ENCODE results near the gene MON2. TPM values are rescaled to one million over a fixed set of nuclear protein-coding genes. Genes with fewer than 3 reads are reported as not detected.
"Not testable (repeated sequence)": the region's sequence is repeated elsewhere in the genome, so short reads cannot be mapped to it uniquely, and the experiment has no call there.

The MON2 gene
- total RNA-seq, 1 experiment from 2014 or later: 24.6 TPM

GRCh38 chr12:62463252-62463651, 3.4 kb upstream of the MON2 start:
- H3K4me1 ChIP-seq; H3K4me3 ChIP-seq; H3K9me3 ChIP-seq (replicated peaks); H3K36me3 ChIP-seq; H3K27me3 ChIP-seq; DNase-seq; H3K27ac ChIP-seq: not testable (repeated sequence)

- Histone ChIP-seq H3K4me3 (peak overlapping the region; percentile 92), H3K36me3 (peaks cover 3% of the 10 kb centered on the region; the same call in 1 of the 2 replicates), H3K4me1 (no peaks in the 10 kb centered on the region), H3K27me3 (no peaks in the 10 kb centered on the region), H3K9me3 (replicated peaks) (no peaks in the 10 kb centered on the region), H3K27ac (peak overlapping the region; percentile 61)
- peak; percentile 40 to 60 for DNase-seq
These were observed 520 bp upstream of the MON2 start for GRCh38 chr12:62466018-62466593.

DNA sequence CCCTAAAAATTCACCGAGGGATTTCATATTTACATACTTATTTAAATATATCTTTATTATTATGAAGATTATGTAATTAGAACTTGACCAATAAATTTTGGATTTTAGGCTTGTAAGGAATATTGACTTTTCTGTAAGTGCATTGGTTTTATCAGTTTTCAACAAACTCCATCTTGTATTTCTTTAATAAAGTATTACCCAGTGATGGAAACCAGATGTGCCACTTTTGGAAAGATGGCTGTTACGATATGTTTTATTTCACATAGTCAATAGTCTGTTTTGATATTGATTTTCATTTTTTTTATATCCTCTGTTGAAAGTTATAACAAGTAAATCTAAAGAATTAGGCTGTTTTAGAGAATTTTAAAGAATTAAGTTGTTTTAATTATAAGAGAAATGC, 1.8 kb downstream of the MON2 start:
- H3K4me1 ChIP-seq: no peaks in the 10 kb centered on the region
- peaks cover 3% of the 10 kb centered on the region; the same call in 1 of the 2 replicates for H3K36me3 ChIP-seq
- DNase-seq: no peak
- H3K27me3 ChIP-seq: no peaks in the 10 kb centered on the region
- H3K9me3 ChIP-seq (replicated peaks): no peaks in the 10 kb centered on the region
- no peak overlapping the region for H3K27ac ChIP-seq
- H3K4me3 ChIP-seq: no peak overlapping the region

DNA sequence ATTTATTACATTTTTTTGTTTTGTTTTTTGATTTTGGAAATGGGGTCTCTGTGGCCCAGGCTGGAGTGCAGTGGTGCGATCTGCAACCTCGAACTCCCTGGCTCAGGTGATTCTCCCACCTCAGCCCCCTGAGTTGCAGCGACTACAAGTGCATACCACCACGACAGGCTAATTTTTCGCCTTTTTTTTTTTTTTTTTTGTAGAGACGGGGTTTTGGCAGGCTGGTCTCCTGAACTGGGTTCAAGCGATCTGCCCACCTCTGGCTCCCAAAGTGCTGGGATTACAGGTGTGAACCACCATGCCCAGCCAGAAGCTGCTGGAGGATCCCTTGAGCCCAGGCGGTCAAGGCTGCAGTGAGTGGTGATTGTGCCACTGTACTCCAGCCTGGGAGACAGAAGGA, 2.3 kb downstream of the MON2 start:
- no peaks in the 10 kb centered on the region for H3K4me1 ChIP-seq
- H3K27me3 ChIP-seq: no peaks in the 10 kb centered on the region
- DNase-seq: no peak
- no peak overlapping the region for H3K27ac ChIP-seq
- peaks cover 3% of the 10 kb centered on the region; the same call in 1 of the 2 replicates for H3K36me3 ChIP-seq
- H3K9me3 ChIP-seq (replicated peaks): no peaks in the 10 kb centered on the region
- H3K4me3 ChIP-seq: no peak overlapping the region

GRCh38 chr12:62469704-62470103, 3.1 kb downstream of the MON2 start:
- Histone ChIP-seq H3K4me3 (no peak overlapping the region), H3K27ac (no peak overlapping the region), H3K27me3 (no peaks in the 10 kb centered on the region), H3K4me1 (no peaks in the 10 kb centered on the region), H3K36me3 (peaks cover 3% of the 10 kb centered on the region; the same call in 1 of the 2 replicates), H3K9me3 (replicated peaks) (no peaks in the 10 kb centered on the region)
- no peak for DNase-seq

GRCh38 chr12:62471734-62472133, 5.1 kb downstream of the MON2 start:
- H3K9me3 ChIP-seq (replicated peaks): no peaks in the 10 kb centered on the region
- H3K4me3 ChIP-seq: no peak overlapping the region
- no peak for DNase-seq
- no peaks in the 10 kb centered on the region for H3K27me3 ChIP-seq
- H3K36me3 ChIP-seq: peaks cover 3% of the 10 kb centered on the region; the same call in 1 of the 2 replicates
- H3K4me1 ChIP-seq: no peaks in the 10 kb centered on the region
- no peak overlapping the region for H3K27ac ChIP-seq

- Histone ChIP-seq H3K9me3 (replicated peaks) (no peaks in the 10 kb centered on the region), H3K4me1 (no peaks in the 10 kb centered on the region), H3K4me3 (no peak overlapping the region), H3K27me3 (no peaks in the 10 kb centered on the region), H3K27ac (no peak overlapping the region), H3K36me3 (peaks cover 3% of the 10 kb centered on the region; the same call in 1 of the 2 replicates)
- peak in 1 of 2 experiments; percentile 9 for DNase-seq
These were observed 5.8 kb downstream of the MON2 start for GRCh38 chr12:62472472-62472871.

- H3K4me3 ChIP-seq: no peak overlapping the region
- H3K9me3 ChIP-seq (replicated peaks): no peaks in the 10 kb centered on the region
These were observed 15.4 kb downstream of the MON2 start for GRCh38 chr12:62481843-62482540.

GRCh38 chr12:62482769-62483168, 16.1 kb downstream of the MON2 start:
- H3K27me3 ChIP-seq: no peaks in the 10 kb centered on the region
- H3K9me3 ChIP-seq (replicated peaks): no peaks in the 10 kb centered on the region
- H3K4me1 ChIP-seq: no peaks in the 10 kb centered on the region
- H3K27ac ChIP-seq: no peak overlapping the region
- no peak for DNase-seq
- H3K36me3 ChIP-seq: peaks cover 5% of the 10 kb centered on the region; the same call in 1 of the 2 replicates
- no peak overlapping the region for H3K4me3 ChIP-seq

More at GRCh38 chr12:62481843-62482540, 15.4 kb downstream of the MON2 start:
- Histone ChIP-seq H3K4me1 (no peaks in the 10 kb centered on the region), H3K27me3 (no peaks in the 10 kb centered on the region), H3K27ac (no peak overlapping the region), H3K36me3 (peaks cover 5% of the 10 kb centered on the region; the same call in 1 of the 2 replicates)
- DNase-seq: no peak

DNA sequence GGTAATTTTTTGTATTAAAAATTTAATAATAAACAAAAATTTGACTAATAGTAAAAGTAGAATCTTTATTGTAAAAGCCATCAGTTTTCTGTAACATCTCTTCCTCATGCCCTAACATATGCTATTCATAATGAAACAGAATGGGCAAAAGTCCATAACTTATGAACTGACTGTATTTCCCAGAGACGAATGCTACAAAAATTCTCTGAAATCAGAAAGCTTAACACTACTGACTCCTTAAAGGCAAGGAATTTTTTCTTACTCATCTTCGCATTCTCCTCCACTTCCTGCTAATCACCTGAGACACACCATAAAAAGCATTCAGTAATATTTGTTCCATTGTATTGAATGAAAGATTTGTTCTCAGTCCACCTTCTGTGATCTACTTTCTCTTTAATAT, 17.6 kb downstream of the MON2 start:
- Histone ChIP-seq H3K27me3 (no peaks in the 10 kb centered on the region), H3K4me1 (no peaks in the 10 kb centered on the region), H3K36me3 (no peaks in the 10 kb centered on the region), H3K4me3 (no peak overlapping the region), H3K9me3 (replicated peaks) (no peaks in the 10 kb centered on the region), H3K27ac (no peak overlapping the region)
- DNase-seq: no peak

DNA sequence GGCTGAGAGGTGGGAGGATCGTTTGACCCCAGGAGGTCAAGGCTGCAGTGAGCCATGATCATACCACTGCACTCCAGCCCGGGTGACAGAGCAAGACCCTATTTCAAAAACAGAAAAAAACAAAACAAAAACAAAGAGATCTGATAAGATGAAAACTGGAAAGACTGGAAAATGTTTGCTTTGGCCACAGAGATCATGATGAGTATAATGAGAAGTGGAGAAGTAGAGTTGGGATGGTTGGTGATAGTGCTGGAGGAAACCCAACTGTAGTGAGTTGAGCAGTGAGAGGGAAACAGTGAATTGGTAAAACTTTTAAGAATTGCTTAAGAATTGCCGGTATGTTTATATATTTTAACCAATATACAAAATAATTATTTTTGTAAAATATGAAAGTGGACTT, 39.2 kb downstream of the MON2 start:
- Histone ChIP-seq H3K9me3 (replicated peaks) (no peaks in the 10 kb centered on the region), H3K4me3 (no peak overlapping the region), H3K27ac (no peak overlapping the region), H3K4me1 (no peaks in the 10 kb centered on the region), H3K27me3 (no peaks in the 10 kb centered on the region), H3K36me3 (peaks cover 23% of the 10 kb centered on the region)
- no peak for DNase-seq

DNA sequence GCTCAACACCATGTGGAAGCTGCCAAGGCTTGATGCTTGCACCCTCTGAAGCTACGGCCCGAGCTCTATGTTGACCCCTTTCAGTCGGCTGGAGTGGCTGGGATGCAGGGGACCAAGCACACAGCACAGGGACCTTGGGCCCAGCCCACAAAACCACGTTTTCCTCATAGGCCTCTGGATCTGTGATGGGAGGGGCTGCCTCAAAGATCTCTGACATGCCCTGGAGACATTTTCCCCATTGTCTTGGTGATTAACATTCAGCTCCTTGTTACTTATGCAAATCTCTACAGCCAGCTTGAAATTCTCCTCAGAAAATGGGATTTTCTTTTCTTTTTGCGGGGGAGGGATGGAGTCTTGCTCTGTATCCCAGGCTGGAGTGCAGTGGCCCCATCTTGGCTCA, 46.3 kb downstream of the MON2 start:
- Histone ChIP-seq H3K4me1 (no peaks in the 10 kb centered on the region), H3K4me3 (no peak overlapping the region), H3K36me3 (peaks cover 35% of the 10 kb centered on the region), H3K9me3 (replicated peaks) (0 out of 2 replicates have a peak, but pooled peaks cover 2% of the 10 kb centered on the region), H3K27me3 (no peaks in the 10 kb centered on the region), H3K27ac (no peak overlapping the region)
- no peak for DNase-seq

DNA sequence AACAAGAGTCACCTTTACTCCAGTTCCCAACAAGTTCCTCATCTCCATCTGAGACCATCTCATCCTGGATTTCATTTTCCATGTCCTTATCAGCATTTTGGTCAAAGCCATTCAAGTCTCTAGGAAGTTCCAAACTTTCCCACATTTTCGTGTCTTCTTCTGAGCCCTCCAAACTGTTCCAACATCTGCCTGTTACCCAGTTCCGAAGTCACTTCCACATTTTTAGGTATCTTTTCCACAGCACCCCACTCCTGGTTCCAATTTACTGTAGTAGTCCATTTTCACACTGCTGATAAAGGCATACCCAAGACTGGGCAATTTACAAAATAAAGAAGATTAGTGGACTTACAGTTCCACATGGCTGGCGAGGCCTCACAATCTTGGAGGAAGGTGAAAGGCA, 47.5 kb downstream of the MON2 start:
- not testable (repeated sequence) for H3K27ac ChIP-seq; H3K27me3 ChIP-seq; H3K9me3 ChIP-seq (replicated peaks); H3K4me1 ChIP-seq; H3K4me3 ChIP-seq; DNase-seq
- peaks cover 30% of the 10 kb centered on the region for H3K36me3 ChIP-seq

- H3K36me3 ChIP-seq: peaks cover 16% of the 10 kb centered on the region
- 0 out of 2 replicates have a peak, but pooled peaks cover 2% of the 10 kb centered on the region for H3K9me3 ChIP-seq (replicated peaks)
- no peak overlapping the region for H3K27ac ChIP-seq
- no peaks in the 10 kb centered on the region for H3K27me3 ChIP-seq
- H3K4me3 ChIP-seq: no peak overlapping the region
- no peaks in the 10 kb centered on the region for H3K4me1 ChIP-seq
- DNase-seq: no peak
These were observed 50.3 kb downstream of the MON2 start for GRCh38 chr12:62516927-62517326.

DNA sequence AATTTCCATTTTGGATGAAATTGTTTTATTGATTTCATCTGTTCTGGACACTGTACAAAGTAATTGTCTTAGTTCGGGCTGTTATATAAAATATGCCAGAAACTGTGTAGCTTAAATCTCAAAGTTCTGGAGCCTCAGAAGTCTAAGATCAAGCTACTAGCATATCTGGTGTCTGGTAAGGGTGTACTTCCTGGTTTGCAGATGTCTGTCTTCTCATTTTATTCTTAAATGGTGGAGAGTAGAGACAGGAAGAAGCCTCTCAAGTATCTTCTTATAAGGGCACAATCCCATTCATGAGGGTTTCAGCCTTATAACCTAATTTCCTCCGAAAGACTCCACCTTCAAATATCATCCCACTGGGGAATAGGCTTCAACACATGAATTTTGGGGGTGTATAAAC, 51.3 kb downstream of the MON2 start:
- Histone ChIP-seq H3K4me1 (no peaks in the 10 kb centered on the region), H3K36me3 (peaks cover 13% of the 10 kb centered on the region), H3K27ac (no peak overlapping the region), H3K4me3 (no peak overlapping the region), H3K27me3 (no peaks in the 10 kb centered on the region), H3K9me3 (replicated peaks) (0 out of 2 replicates have a peak, but pooled peaks cover 2% of the 10 kb centered on the region)
- DNase-seq: no peak
